GM18867 (cell line): Measurements from ENCODE around the gene GMFB.
"Not testable (repeated sequence)": the region's sequence is repeated elsewhere in the genome, so short reads cannot be mapped to it uniquely, and the experiment has no call there.

Experiments
- ATAC-seq: cut with Tn5 transposase; IDR thresholded peaks from one replicate; pipeline ENCODE4 v1.9.1; 2021; ENCODE audit warnings: mild to moderate bottlenecking, moderate library complexity; ENCODE audit not compliant: unreplicated experiment

GMFB gene

GRCh38 chr14:54459106-54459505 lies 29.7 kb downstream of the GMFB start:
- no peak for ATAC-seq

DNA sequence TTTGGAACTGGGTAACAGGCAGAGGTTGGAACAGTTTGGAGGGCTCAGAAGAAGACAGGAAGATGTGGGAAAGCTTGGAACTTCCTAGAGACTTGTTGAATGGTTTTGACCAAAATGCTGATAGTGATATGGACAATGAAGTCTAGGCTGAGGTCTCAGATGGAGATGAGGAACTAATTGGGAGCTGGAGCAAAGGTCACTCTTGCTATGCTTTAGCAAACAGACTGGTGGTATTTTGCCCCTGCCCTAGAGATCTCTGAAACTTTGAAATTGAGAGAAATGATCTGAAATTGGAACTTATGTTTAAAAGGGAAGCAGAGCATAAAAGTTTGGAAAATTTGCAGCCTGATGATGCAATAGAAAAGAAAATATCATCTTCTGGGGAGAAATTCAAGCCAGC lies 30.2 kb downstream of the GMFB start:
- ATAC-seq, result not testable (repeated sequence)

DNA sequence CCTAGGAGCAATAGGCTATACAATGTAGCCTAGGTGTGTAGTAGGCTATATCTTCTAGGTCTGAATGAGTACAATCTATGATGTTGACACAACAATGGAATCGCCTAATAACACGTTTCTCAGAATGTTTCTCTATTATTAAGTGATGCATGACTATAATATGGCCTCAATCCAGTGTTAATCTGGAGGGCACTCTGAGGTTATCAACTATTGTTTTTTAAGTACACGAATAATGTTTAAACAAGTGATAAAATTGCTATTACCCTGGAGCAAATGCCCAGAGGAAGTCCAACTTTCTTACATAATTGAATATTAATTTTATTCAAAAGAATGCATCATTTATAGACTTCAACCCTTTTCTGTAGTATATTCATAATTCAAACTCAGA lies 31.2 kb downstream of the GMFB start:
- ATAC-seq, result no peak

- not testable (repeated sequence) for ATAC-seq
These were observed 31.8 kb downstream of the GMFB start for GRCh38 chr14:54456820-54457608.

- no peak for ATAC-seq
These were observed 33.4 kb downstream of the GMFB start for GRCh38 chr14:54455363-54455762.

- ATAC-seq, result not testable (repeated sequence)
These were observed 34.8 kb downstream of the GMFB start for GRCh38 chr14:54453990-54454389.

DNA sequence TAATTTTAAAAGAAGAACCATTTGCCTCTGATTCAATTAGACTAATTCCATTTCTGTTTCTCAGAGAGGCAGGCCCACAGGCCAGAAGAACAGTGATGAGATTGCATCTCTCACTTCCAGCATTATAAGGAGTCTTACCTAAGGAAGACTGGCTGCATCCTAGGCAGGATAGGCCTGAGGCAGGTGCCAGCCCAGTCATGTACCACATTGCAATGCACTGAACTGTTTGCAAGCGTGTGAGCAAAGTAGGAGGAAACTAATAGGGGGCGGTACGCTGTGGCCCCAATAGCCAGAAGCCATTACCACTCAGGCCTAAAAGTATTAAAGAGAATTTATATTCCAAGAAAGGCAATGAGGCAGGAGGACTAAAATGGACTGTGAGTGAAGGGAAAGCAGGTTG lies 35.5 kb downstream of the GMFB start:
- ATAC-seq, result no peak

GRCh38 chr14:54451961-54452360 lies 36.8 kb downstream of the GMFB start:
- ATAC-seq, result no peak

GRCh38 chr14:54451121-54451601 lies 37.6 kb downstream of the GMFB start:
- no peak for ATAC-seq

- ATAC-seq, result peak; percentile 81
These were observed 38.2 kb downstream of the GMFB start for GRCh38 chr14:54450535-54450934.

DNA sequence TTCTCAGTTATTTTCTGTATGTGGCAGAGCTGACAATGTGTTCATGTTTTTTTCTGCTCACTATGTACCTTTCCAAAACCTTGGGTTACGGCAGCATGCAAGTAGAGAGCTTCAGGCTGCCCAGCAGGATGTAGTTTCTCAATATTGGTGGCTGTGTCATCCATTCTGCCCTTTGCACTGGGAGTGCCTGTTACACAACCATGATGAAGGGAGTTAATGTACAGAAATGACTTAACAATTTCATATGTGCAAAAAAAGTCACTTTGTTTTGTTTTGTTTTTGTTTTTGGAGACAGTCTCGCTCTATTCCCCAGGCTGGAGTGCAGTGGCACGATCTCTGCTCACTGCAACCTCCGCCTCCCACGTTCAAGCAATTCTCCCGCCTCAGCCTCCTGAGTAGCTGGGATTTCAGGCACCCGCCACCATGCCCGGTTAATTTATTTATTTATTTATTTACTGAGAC lies 41.5 kb downstream of the GMFB start:
- no peak for ATAC-seq

DNA sequence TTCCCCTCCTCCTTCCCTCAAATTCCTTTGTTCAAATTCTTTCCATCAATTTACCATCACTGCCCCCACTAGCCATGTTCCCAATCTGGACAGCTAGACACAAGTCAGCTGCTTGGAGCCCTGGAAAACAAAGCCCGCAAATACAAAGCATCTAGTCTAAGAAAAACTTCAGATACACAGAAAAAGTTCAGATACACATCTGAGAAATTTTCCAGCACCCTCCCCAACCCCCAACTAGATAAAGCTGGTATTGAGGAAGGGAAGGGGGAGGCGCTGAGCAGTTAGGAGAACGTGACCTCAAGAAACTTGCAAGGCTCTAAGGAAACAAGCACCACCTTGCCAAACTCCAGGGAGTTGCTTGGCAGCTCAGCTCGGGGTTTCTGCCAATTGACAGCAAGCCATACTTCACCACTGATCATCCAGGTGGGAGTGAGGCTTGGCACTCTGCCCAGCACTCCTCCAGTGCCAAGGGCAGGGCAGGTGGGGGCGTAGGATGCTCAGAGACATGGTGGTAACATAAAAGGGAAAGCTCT lies 42.6 kb downstream of the GMFB start:
- no peak for ATAC-seq

- ATAC-seq, result no peak
These were observed 44.1 kb downstream of the GMFB start for GRCh38 chr14:54444681-54445080.

DNA sequence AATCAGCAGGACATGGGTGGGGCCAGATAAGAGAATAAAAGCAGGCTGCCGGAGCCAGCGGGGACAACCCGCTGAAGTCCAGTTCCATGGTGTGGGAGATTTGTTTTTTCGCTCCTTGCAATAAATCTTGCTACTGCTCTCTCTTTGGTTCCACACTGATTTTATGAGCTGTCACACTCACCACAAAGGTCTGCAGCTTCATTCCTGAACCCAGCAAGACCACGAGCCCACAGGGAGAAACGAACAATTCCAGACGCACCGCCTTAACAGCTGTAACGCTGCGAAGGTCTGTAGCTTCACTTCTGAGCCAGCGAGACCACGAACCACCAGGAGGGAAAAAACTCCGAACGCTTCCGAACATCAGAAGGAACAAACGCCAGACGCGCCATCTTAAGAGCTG lies 44.8 kb downstream of the GMFB start:
- no peak for ATAC-seq

- not testable (repeated sequence) for ATAC-seq
These were observed 45.8 kb downstream of the GMFB start for GRCh38 chr14:54442961-54443360.

- ATAC-seq, result peak; percentile 94
These were observed 47.6 kb downstream of the GMFB start, which contains the start of gene CNIH1 for GRCh38 chr14:54440873-54441868. TSS of gene CNIH1 (minus strand) at chr14:54441374. CDS start at chr14:54441327, 47 bp downstream.

DNA sequence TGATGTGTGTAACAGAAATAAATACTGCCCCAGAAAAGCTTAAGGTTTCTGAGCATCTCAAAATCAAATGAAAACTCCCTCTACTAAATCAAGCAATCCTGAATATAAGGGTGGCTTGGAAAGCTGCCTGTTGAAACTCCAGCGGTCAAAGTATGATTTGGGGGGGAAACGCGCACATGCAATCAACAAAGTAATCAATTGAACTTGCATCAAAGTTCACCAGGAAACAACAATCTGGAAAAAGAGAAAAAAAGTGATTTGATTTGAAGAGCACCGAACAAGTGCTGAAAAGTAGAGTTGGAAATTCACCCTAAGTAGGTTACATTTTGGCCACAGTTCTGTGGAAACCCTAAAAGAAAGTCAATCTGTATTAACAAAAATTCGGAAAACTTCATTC lies 48.3 kb downstream of the GMFB start:
- ATAC-seq, result no peak

DNA sequence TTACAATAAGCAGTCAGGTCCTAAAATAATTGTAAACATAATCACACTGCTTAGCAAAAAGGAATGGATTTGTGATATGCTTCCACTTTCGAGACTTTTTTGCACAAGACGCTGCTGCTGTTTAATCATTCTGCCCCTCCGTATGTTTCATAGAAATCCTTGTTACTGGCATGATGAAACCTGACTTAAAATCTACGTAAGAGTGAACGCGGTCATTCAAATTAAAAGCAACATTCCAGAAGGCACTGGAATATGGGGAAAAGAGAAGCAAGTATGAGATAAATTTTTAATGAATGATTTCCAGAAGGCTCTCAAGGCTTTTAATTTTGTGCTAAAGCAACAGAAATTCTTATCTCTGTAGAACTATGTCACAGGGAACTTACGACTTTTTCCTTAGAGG lies 48.7 kb downstream of the GMFB start:
- ATAC-seq, result no peak

GRCh38 chr14:54438703-54439102 lies 50.1 kb downstream of the GMFB start:
- ATAC-seq, result no peak

GRCh38 chr14:54437954-54438353 lies 50.8 kb downstream of the GMFB start:
- not testable (repeated sequence) for ATAC-seq

GRCh38 chr14:54435500-54435981 lies 53.2 kb downstream of the GMFB start:
- ATAC-seq, result peak; percentile 60
